Stimulated activated CD4-positive, alpha-beta T cell treated with anti-CD3 and anti-CD28 coated beads, Interleukin-12 subunit alpha, Interleukin-12 subunit beta, amount 100 ng/mL, for 24 hours (primary cell): Measurements from ENCODE around the gene FBRSL1.

ENCODE experiments used
- DNase-seq, 2 experiments: peaks; one replicate each; pipeline ENCODE4 v3.0.0-alpha.2; 2020; ENCODE audit warnings: low read depth in 2 of 2

Gene FBRSL1

DNA sequence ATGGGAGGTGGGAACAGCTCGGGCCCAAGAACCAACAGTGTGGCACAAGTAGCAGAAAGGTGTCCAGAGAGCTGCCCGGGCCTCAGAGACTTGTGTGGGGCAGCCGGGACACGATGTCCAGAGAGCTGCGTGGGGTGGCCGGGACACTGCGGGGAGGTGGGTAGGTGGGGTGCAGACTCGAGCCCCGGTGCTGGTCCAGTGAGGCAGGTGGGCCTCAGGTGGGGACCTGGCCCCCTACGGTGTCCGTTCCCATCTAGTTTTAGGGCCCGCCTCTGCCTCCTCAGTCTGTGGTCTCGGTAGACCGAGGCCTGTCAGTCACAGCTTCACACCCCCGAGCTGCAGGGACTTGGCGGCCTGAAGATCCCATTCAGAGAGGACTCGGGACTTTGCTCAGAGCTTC is 6.3 kb upstream of the FBRSL1 start:
- DNase-seq, result no peak

DNA sequence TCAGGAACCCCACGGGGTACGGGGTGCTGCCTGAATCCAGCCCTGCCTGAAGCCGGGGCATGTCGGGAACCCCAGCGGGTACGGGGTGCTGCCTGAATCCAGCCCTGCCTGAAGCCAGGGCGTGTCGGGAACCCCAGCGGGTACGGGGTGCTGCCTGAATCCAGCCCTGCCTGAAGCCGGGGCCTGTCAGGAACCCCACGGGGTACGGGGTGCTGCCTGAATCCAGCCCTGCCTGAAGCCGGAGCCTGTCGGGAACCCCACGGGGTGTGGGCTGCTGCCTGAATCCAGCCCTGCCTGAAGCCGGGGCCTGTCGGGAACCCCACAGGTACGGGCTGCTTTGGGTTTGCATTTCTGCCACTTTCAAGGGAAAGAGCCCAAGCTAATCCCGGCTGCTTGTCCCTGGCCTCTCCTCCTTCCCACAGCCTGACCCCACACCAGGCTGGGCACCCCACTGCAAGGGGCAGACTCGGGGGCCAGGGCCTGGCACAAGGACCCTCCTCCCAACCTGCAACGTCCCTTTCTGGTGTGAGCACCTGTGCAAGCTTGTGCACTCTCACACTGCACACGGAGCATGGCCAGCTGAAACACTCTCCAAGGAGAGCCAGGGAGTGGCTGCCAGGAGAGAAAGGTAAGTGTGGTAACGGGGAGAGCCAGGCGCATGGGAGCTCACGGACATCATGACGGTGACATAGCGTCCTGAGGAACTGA is 5.6 kb upstream of the FBRSL1 start:
- DNase-seq, result no peak

DNA sequence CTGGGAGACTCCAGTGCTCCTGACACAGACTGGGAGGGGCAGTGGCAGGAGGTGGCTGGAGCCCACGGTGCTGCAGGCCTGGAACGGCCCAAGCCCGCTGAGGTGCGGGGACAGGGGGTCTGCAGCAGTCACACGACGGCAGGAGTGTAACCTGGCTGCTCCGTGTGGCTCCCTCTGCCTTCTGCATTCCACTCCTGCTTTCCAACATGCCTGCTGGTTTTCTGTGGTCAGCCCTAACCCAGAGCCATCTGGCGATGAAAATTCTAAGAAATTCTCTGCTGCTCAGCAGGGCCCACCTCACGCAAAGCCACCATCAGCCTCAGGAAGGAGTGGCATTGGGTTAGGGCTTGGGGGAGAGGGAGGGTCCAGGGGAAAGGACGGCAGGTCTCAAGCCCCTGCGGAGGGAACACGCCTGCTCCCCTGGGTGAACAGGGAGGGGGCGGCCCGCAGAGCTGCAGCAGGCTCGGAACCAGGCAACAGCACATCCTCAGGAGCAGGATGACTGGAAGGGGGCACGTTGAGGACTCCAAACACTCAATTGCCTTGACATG is 5.0 kb upstream of the FBRSL1 start:
- no peak for DNase-seq

DNA sequence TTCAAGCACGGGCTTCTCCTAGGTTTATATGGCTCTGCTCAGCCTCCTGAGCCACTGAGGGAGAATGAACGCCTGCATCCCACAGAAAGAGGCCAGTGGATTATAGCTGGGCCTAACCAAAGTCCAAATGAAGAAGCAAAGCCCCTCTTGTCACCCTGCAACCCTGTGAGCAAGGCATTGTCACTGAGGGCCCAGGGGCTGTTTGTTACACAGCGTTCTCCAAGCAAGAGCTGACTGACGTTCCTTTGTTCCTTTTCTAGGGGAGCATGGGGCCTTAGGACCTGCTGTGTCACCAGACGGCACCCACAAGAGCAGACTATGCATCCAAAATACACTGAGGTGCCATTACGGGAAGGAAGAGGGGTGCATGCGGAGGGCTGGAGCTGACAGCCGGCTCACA is 4.3 kb upstream of the FBRSL1 start:
- DNase-seq, result no peak

DNA sequence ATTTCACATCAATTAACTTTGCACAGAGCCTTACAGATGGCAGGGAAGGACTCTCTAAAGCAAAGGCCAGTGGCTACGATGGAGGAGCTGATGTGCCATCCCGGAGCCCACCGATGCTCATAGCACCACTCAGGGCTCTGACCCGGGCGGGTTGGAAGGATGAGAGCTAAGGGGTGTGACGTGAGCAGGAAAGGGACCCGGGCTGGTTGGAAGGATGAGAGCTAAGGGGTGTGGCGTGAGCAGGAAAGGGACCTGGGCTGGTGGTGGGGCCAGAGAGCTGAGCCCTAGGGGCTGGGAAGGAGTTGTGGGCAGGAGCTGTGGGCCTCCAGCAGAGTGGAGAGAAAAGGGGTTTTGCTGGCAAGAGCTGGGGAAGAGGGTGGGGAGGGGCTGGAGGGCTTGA is 3.8 kb upstream of the FBRSL1 start:
- DNase-seq, result no peak

DNA sequence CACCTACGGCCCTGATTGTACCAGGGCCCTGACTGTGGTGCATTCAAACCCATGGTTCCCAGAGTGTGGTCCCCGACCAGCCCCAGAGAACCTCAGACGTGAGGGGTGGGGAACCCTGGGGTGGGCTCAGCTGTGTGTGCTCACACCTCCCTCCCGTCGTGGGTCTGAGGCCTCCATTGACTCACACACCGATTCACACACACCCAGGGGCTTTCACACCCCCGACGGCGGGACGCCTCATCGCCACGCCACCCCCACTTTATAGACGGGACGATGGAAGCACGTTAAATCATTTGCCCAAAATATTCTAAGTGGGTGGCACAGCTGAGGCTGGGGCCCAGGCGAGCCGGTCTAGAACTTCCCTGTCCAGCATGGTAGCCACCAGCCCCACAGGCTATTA is 3.4 kb upstream of the FBRSL1 start:
- no peak for DNase-seq

DNA sequence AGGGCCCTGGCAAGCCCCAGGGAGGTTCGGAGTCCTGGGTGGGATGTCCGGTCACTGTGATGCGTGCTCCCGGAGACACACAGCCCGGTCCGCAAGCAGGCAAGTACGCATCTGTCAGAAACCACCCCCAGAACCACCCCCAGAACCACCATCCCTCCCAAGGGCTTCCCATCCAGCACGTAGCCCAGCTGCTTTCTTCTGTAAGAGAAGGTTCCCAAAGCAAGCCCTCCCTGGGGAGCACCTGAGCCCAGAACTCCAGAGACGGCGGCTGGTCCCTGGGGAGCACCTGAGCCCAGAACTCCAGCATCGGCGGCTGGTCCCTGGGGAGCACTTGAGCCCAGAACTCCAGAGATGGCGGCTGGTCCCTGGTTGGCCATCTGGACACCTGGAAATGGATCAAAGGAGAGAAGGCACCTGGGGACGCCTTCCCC is 2.6 kb upstream of the FBRSL1 start:
- DNase-seq, result no peak

DNA sequence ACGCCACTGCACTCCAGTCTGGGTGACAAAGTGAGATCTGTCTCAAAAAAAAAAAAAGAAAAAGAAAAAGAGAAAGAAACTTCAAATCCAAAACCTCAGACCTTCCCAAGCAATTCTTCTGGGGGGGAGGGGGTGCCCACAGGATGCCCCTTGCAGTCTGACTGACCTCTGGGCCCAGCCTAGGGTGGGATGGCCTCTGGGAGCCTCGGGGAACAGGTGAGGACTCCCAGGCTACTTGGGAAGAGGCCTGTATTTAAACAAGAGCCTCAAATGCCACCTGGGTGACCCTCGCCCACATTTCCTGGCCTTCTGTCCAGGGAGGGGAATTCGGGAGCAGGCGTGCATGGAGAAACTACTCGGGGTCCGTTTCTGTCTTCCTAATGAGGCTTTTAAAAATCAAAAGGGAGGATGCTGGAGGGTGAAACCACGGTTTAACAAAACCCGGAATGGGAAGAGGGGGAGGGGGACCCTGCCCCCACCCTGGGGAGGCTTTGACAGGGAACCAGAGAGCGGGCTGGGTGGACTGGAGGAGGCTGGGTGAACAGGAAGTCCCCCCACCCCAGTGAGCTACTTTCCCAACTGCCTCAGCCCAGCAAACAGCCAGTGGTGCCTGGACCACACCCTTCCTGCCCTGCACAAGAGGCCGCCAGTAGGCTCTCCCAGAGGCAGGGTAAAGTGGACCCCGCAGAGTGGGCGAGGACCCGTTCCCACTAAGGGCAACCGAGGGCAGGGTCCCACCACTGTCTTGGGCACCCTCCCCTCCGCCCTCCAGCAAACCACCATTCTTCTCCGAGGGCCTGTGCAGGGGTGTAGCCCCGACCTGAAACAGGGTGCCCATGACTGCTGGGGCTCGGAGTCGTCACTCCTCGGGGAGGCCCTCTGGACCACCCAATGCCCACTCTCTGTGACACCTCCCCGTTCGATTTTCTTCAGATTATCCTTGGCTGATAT is 1.5 kb upstream of the FBRSL1 start:
- DNase-seq, result no peak

DNA sequence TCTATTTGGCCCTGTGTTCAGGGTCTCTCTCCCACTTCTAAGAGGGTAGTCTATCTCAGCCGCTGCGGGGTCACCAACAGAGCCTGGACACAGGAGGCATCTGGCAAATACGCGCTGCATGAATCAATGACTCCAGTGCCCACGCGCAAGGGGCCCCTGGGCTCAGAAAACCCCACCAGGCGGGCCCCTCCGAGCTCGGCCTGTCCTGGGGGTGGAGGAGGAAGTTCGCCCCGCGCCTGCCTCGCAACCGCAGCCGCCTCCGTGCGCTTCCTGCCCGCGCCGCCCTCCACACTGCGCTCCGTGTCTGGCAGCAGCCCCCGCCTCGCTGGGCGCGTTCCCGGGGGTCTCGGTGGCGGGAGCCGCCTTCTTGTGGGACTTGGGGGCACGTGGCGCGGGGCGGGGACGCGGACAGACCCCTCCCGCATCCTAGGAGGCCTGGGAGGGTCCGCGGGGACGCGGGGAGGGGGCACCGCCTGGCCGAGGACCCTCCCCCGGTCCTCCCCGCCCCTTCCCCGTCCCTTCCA is 811 bp upstream of the FBRSL1 start:
- peak; percentile 22 to 38 for DNase-seq

DNA sequence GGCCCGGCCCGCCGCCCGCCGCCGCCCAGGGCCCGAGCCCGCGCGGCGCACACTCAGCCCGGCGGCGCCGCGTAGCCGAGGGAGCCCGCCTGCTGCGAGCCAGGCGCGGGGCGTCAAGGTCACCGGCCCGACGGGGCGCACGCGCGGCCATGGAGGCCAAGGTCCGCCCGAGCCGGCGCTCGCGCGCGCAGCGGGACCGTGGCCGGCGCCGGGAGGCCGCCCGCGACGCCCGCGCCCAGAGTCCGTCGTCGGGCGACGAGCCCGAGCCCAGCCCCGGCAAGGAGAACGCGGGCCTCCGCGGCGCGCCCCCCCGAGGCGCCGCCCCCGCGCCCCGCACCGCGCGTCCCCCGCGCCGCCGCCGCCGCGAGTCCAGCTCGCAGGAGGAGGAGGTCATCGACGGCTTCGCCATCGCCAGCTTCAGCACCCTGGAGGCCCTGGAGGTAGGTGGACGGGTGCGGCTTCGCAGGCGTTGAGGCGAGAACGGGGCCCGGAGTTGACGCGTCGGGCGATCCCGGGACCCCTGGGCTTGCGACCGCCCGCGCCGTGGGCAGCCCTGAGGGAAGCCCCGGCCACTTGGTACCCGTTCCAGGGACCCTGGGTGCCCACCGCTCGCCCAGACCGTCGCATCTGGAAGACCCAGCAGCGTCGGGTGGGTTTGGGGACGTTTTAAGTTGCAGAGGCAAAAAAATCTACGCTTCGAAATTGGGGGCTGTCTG is 629 bp downstream of the FBRSL1 start:
- no peak for DNase-seq

DNA sequence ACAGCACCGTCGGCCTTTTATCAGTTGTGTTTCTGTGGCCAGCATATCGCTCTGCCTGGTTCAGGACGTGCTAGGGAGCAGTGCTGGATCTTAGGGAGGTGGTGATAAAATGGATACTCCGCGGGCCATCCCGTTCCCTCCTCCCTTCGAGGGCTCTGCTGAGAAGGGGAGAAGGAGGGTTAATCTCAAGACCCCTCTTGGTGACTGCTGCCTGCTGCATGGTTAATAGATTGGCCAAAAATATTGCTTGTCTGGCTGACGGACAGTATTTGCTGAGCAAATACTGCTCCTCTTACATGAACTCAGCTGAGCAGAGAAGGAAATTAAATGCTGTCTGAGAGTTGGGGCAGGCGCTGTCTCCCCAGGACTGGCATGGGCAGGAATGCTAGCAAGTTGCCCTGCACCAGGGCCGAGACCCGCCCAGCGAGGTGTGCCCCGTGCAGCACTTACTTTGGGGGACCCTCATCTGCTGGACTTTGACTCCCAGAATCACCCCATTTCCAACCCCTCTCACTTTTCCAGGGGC is 1.2 kb downstream of the FBRSL1 start:
- DNase-seq, result no peak

DNA sequence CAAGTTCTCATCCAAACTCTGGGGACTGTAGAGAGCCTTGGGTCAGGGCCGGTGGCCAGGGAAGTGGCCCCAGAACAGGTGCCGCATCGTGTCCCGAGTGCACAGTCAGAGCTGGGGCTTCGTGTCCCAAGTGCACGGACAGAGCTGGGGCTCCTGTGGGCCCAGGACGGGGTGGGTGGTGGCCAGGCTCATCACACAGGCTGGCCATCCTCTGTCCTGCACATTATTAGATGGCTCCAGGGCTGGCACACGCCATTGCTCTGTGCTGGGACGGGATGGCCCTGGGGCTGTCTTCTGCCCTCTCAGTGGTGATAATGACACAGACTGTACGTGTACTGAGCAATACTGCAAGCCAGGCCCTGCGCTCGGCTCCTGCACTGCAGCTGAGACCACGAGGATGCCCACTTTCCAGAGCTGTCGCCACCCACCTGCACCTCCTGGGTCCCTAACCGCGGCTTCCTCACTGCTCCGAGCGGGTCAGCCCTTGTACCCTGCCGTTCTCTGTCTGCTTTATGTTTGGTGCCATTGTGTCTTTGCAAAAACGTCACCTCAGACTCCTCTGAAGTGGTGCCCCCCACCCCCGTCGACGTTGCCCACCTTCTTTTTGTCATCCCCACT is 1.9 kb downstream of the FBRSL1 start:
- DNase-seq, result no peak

DNA sequence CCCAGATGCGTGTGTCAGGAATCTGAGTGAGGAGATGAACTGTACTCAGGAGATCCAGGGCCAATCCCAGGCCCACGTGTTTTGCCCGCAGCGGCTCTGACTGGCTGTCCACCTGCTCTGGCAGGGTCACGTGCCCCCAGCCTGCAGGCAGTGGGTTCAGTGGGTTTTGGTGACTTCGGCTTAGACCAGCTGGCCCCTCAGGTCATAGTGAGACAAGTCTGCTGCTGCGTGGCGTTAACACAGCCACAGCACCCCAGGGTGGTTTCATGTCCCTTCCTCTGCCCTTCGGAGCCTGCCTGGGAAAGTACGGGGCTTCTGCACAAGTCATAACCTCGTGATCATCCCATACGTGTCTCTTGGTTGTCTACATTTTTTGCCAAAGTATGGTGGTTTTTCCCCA is 2.6 kb downstream of the FBRSL1 start:
- no peak for DNase-seq

DNA sequence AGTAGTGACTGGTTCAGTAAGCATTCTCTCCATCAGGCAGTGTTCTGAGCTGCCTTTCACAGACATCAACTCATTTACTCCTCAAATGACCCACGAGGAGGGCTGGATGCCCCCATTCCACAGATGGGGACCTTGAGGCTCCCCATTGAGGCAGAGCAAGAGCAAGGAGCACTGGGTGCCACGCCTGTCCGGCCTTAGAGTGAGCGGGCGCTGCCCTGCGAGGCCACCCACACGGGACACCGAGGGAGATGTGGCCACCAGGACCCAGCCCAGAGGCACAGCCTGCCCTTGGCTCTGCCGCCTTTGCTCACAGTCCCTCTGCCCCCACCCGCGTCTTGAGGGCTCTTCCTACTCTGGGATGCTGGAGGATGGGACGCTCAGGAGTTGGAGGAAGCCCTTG is 3.0 kb downstream of the FBRSL1 start:
- no peak for DNase-seq

DNA sequence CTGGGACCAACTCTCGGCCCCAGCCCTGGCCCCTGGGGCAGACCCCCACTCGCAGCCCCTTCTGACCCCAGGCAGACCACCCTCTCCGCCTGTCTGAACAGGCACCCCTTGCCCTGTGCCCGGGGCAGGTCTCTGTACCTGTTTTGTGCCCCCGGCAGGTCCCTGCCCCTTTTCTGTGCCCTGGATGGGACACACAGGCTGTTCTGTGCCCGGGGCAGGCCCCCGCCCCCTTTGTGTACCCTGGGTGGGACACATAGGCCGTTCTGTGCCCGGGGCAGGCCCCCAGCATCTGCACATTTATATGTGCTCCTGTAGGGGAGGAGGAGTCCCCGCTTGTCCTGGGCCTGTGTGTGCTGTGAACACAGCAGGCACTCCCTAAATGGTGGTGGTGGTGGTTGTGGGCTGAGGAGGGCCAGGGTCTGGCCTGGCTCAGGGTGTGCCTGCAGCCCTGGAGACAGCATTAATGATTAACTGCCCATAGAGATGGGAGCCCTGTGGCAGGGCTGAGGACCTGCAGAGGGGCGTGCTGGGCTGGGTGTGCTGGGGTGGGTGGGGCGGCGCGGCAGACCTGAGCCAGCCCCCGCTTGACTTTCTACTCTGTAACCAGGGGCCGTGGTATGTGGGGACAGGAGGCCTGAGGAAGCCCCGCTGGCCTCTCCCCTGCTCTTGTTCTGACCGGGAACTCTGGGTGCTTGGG is 3.7 kb downstream of the FBRSL1 start:
- DNase-seq, result no peak

DNA sequence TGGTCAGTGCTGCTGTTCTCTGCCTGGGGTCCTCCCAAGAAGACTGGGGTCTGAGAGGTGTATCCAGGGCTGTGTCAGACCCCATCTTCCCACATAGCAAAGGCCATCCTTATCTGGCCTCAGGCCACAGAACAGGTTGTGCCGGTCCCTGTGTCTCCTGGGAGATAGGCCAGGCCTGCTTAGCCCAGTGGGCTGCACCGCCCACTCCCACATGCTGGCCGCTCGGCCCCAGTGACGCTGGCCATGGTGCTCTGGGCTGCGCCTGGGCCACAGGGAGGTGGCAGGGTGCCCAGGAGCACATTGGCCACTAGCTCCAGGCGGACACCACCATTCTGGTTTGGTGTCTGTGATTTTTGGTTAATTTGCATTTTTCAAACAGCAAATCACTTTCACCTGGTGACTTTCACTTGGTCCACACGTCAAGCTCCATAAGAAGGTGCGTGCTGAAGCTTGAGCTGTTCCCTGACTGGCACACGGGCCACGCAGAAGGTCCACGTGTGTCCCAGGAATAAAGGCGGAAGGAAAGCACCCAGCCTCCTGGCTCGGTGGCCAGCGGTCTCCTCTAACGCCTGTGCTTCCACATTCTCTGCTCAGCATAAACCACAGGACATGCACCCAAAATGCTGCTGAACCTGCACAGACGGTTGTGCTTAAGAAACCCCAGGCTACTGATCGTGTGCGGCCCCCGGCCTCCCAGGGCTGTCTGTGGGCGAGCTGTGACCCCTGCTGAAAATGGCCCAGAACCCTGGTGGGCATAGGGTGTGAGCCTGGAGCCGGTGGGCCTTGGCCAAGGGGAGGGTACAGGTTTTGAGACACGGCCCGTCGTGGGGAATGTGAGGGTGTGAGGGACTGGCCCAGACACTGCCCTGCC is 4.6 kb downstream of the FBRSL1 start:
- no peak for DNase-seq

DNA sequence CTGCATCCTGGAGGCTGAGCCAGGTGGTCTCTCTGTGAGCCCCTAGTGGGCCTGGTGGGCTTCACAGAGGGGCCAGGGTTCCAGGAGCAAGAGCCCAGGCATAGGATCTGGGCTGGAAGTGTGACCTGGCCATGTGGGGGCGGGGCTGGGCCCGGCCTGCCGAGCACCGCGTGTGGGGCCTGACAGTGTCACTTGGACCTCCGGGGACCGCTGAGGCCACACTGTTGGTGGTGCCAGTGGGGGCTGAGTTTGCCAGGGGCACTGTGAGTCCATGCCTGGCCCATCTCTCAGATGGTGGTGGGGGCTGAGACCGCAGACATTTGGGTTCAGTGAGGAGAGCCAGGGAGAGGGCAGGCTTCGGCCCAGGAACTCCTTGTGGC is 5.2 kb downstream of the FBRSL1 start:
- DNase-seq, result no peak

DNA sequence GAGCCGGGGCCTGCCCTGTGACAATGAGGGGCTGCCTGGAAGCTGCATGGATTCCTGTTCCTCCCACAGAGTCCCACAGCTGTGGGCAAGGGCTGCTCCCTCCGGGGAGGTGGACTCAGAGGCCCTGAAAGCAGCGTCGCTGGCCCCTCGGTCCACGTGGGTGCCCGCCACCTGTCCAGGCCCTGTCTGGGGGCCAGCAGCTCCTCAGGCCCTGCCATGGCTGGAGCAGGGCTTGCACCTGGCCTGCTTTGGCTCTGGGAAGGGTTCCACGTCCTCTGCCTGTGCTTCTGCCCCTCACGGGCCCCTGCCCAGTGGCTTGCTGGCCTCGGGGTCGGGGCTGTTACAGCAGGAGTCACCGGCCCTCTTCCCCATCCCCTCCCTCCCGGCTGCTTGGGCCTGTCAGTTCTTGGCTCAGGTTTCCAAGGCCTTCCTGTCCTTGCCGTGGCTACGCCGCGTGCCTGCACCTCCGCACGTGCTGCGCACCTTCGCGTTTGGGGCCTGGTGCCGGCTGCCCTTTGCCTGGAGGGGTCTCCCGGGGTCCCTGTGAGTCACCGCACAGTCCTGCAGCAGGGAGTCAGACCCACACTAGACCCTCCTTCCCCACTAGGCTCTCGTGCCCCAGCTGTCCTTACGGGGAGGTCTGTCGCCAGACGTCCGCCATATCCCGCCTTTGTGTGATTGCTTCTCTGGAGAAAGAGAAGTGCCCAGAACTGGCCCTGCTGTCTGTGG is 5.8 kb downstream of the FBRSL1 start:
- no peak for DNase-seq

DNA sequence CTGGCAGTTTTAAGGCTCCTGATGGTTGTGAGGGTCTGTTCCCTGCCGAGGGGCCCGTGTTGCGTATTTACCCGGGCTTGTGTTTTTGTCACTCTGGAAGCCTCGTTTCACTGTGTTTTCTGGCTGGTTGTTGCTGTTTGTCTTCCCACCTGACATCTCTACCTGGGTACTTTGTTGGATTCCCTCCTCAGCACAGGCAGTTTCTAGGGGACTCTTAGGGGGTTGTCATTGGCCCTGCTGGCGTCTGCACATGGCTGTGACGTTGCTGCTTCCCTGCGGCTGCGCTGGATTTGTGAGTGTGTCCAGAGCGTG is 6.4 kb downstream of the FBRSL1 start:
- no peak for DNase-seq
